ENCODE results near the gene TCF3.

- TF ChIP-seq CTCF (IDR thresholded peaks at IDR 0.05; ENCODE audit: borderline replicate concordance, extremely low read depth, low read length, poor library complexity, severe bottlenecking), result no peak
- TF ChIP-seq EZH2 (IDR thresholded peaks at IDR 0.05; ENCODE audit: borderline replicate concordance, low read depth, low read length, severe bottlenecking), result no peak
These were observed 33.3 kb downstream of the TCF3 start for GRCh38 chr19:1619094-1619439.
